LNCAP (cell line): ENCODE results near the gene PLCB2.
A peak's percentile ranks its signal among the peaks of the same experiment; 100 is the strongest.

Source experiments
- CTCF ChIP-seq: fragments of 450-650 bp; IDR thresholded peaks from 2 replicates; pipeline ENCODE4 v1.5.1; 2017; ENCODE audit warnings: mild to moderate bottlenecking

Gene PLCB2

GRCh38 chr15:40338921-40339620, 31.3 kb upstream of the PLCB2 start:
- no peak for TF ChIP-seq CTCF

GRCh38 chr15:40338041-40338657, 30.4 kb upstream of the PLCB2 start:
- peak; percentile 54 for TF ChIP-seq CTCF

- no peak for TF ChIP-seq CTCF
Measured at GRCh38 chr15:40337597-40337996, 29.9 kb upstream of the PLCB2 start.

- no peak for TF ChIP-seq CTCF
Measured at GRCh38 chr15:40336744-40337122, 29.0 kb upstream of the PLCB2 start.

GRCh38 chr15:40335938-40336743, 28.4 kb upstream of the PLCB2 start:
- TF ChIP-seq CTCF = no peak

GRCh38 chr15:40334941-40335795, 27.4 kb upstream of the PLCB2 start:
- no peak for TF ChIP-seq CTCF

GRCh38 chr15:40334541-40334940, 26.8 kb upstream of the PLCB2 start:
- TF ChIP-seq CTCF = no peak
